Spleen (tissue), 7 donors: ENCODE measurements around the gene GFER.

ENCODE experiments used
- POLR2A ChIP-seq, 3 donors: fragments of 450-650 bp; IDR thresholded peaks; one replicate each; pipeline ENCODE4 v1.5.1; 2017; ENCODE audit warnings: antibody characterized with exemption in 3 of 3, mild to moderate bottlenecking in 1 of 3
- POLR2AphosphoS5 ChIP-seq, 3 donors: sonication (generic); formaldehyde crosslinking; IDR thresholded peaks; one replicate each; pipeline ENCODE4 v1.5.1; 2017; ENCODE audit warnings: antibody characterized with exemption in 3 of 3
- TF ChIP-seq, protein P1 (sequence below), 11 experiments: fragments of 200-600 bp in 7 of 11; fragments of 450-650 bp in 4 of 11; sonication (generic) in 4 of 11; IDR thresholded peaks in 8 of 11; conservative IDR thresholded peaks in 3 of 11; 1 replicate in 7 of 11; 2 replicates in 4 of 11; pipeline versions ENCODE4 v1.4.0 to v1.8.0; 2016 to 2021; ENCODE audit warnings: antibody characterized with exemption in 11 of 11, inconsistent platforms in 4 of 11, mild to moderate bottlenecking in 1 of 11
- donor health status: DM: no; HTN: no; CAD: no; lungs with moderate emphysema.
- donor health status: DM: no; HTN: no; CAD: no.
- donor health status: DM: no; HTN: no; CAD: no.

DNA sequence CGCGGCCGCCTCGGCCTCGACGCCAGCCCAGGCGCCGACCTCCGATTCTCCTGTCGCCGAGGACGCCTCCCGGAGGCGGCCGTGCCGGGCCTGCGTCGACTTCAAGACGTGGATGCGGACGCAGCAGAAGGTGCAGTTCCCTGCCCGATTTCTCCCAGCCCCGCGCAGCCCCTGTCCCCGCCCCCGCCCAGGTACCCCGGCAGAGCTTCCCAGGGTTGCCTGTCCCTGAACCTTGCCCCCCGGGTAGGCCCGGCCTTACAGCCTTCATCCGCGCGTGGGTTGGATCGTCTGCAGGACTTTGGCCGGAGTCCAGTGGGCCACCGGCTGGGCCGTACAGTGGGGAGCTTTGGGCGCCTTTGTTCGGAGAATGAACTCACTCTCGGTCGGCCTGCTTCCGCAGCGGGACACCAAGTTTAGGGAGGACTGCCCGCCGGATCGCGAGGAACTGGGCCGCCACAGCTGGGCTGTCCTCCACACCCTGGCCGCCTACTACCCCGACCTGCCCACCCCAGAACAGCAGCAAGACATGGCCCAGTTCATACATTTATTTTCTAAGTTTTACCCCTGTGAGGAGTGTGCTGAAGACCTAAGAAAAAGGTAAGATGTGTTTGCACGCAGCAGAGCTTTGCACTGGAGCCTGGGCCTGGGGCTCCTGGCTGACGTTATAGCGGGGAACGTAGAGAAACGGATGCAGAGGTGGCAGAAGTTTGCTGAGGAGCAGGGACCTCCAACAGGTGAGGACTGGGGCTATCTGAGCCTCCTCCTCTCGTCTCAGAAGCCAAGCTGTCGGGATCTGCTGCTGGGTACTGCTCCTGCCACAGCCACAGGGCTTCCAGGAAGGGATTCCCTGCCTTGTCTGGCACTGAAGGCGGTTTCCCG is 593 bp downstream of the GFER start:
- TF ChIP-seq, protein P1, sequence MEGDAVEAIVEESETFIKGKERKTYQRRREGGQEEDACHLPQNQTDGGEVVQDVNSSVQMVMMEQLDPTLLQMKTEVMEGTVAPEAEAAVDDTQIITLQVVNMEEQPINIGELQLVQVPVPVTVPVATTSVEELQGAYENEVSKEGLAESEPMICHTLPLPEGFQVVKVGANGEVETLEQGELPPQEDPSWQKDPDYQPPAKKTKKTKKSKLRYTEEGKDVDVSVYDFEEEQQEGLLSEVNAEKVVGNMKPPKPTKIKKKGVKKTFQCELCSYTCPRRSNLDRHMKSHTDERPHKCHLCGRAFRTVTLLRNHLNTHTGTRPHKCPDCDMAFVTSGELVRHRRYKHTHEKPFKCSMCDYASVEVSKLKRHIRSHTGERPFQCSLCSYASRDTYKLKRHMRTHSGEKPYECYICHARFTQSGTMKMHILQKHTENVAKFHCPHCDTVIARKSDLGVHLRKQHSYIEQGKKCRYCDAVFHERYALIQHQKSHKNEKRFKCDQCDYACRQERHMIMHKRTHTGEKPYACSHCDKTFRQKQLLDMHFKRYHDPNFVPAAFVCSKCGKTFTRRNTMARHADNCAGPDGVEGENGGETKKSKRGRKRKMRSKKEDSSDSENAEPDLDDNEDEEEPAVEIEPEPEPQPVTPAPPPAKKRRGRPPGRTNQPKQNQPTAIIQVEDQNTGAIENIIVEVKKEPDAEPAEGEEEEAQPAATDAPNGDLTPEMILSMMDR (IDR thresholded peaks at IDR 0.05 in 8 of 11, conservative IDR thresholded peaks at IDR 0.05 in 3 of 11): no peak
- TF ChIP-seq POLR2A (IDR thresholded peaks at IDR 0.05) (no peak), POLR2AphosphoS5 (IDR thresholded peaks at IDR 0.05) (no peak)
